GM12878 (cell line): ENCODE data around the gene MYOM3. TPM values are rescaled to one million over a fixed set of nuclear protein-coding genes. Genes with fewer than 3 reads are reported as not detected.

Source experiments
- ATAC-seq: fragments of 200-7000 bp; cut with Tn5 transposase; 3 replicates; pipeline ENCODE4 v1.9.1; 2020; ENCODE audit warnings: mild to moderate bottlenecking, moderate library complexity
- BruUV-seq: library from RNA; stranded (reverse); fragments of 400-500 nt; replicated peaks from 2 replicates; lab custom pipeline; 2021; lab: Mats Ljungman, UMichigan
- CTCF ChIA-PET: fragments of 300-600 bp; sonication (Branson Sonifier 250); formaldehyde crosslinking; extraction: SDS; loops from one replicate; lab custom pipeline; 2021; ENCODE audit warnings: inconsistent platforms; lab: Yijun Ruan, JAX
- POLR2A ChIA-PET: fragments of 350-600 bp; formaldehyde crosslinking; extraction: SDS; loops from one replicate; lab custom pipeline; 2021; ENCODE audit warnings: inconsistent platforms; lab: Charles Lee
- RAD21 ChIA-PET: fragments of 300-600 bp; sonication (Branson Sonifier 250); formaldehyde crosslinking; loops from one replicate; lab custom pipeline; 2023; ENCODE audit warnings: antibody characterized with exemption; ENCODE audit not compliant: unreplicated experiment; lab: Charles Lee
- SMC1A ChIA-PET: fragments of 300-600 bp; sonication (Branson Sonifier 250); formaldehyde crosslinking; loops from one replicate; lab custom pipeline; 2023; ENCODE audit not compliant: unreplicated experiment, uncharacterized antibody; lab: Charles Lee
- DNase-seq: peaks from one replicate; pipeline ENCODE4 v3.0.0-alpha.2; 2011; ENCODE audit warnings: low read depth, low spot score
- FAIRE-seq: peaks from 3 replicates; lab custom pipeline; 2011; peaks lifted over from hg19 to GRCh38; lab: Jason Lieb, UNC
- H2AFZ ChIP-seq: 2 replicates; pipeline ENCODE4 v1.6.0; 2011; ENCODE audit warnings: low read depth, low read length, control low read depth; ENCODE audit not compliant: control insufficient read depth
- H3K27ac ChIP-seq: 2 replicates; pipeline ENCODE4 v1.5.1; 2011; ENCODE audit warnings: control low read depth; ENCODE audit not compliant: control insufficient read depth, insufficient read depth
- H3K27me3 ChIP-seq, 2 experiments: replicated peaks in 1 of 2; 2 replicates each; pipeline versions ENCODE4 v1.6.0 to v1.6.1; 2011; ENCODE audit warnings: low read length in 1 of 2; ENCODE audit not compliant: control insufficient read depth in 2 of 2, insufficient read depth in 2 of 2
- H3K36me3 ChIP-seq, 2 experiments: 2 replicates each; pipeline ENCODE4 v1.5.1; 2011; ENCODE audit warnings: low read length in 1 of 2; ENCODE audit not compliant: control insufficient read depth in 2 of 2, insufficient read depth in 2 of 2
- H3K4me1 ChIP-seq: 2 replicates; pipeline ENCODE4 v1.6.1; 2011; ENCODE audit warnings: mild to moderate bottlenecking, low read length, moderate library complexity, mixed read lengths; ENCODE audit not compliant: control insufficient read depth, insufficient read depth
- H3K4me2 ChIP-seq: 2 replicates; pipeline ENCODE4 v1.6.0; 2011; ENCODE audit warnings: control low read depth; ENCODE audit not compliant: control insufficient read depth, insufficient read depth
- H3K4me3 ChIP-seq: fragments of 200-600 bp; sonication (generic); 2 replicates; pipeline ENCODE4 v1.5.1; 2016
- H3K79me2 ChIP-seq: 2 replicates; pipeline ENCODE4 v1.6.0; 2011; ENCODE audit warnings: low read length; ENCODE audit not compliant: control insufficient read depth, insufficient read depth
- H3K9ac ChIP-seq: 2 replicates; pipeline ENCODE4 v1.8.0; 2011; ENCODE audit warnings: low read length, control low read depth, mixed read lengths; ENCODE audit not compliant: control insufficient read depth, insufficient read depth
- H3K9me3 ChIP-seq: replicated peaks from 3 replicates; pipeline ENCODE4 v1.5.1; 2011; ENCODE audit warnings: mild to moderate bottlenecking, low read length; ENCODE audit not compliant: control insufficient read depth, insufficient read depth
- H4K20me1 ChIP-seq: 2 replicates; pipeline ENCODE4 v1.6.0; 2011; ENCODE audit not compliant: control insufficient read depth, insufficient read depth
- BCLAF1 ChIP-seq: fragments of 450-650 bp; IDR thresholded peaks from 2 replicates; pipeline ENCODE4 v1.6.1; 2017; ENCODE audit warnings: antibody characterized with exemption, mild to moderate bottlenecking, moderate library complexity
- CBFB ChIP-seq: IDR thresholded peaks from 2 replicates; pipeline ENCODE4 v1.6.1; 2016; ENCODE audit warnings: antibody characterized with exemption, low read depth
- CBX5 ChIP-seq: sonication (generic); IDR thresholded peaks from 2 replicates; pipeline ENCODE4 v1.6.1; 2016; ENCODE audit warnings: low read depth, moderate library complexity, mild to moderate bottlenecking, inconsistent platforms
- EZH2 ChIP-seq: IDR thresholded peaks from 2 replicates; pipeline ENCODE4 v1.6.1; 2012; ENCODE audit warnings: low read depth, mild to moderate bottlenecking, control low read depth, inconsistent platforms, low read length, borderline replicate concordance; ENCODE audit not compliant: control insufficient read depth
- HCFC1 ChIP-seq: fragments of 150-350 bp; IDR thresholded peaks from 2 replicates; pipeline ENCODE4 v1.6.1; 2014; ENCODE audit warnings: low read length
- IKZF1 ChIP-seq: fragments of 450-650 bp; conservative IDR thresholded peaks from 2 replicates; pipeline ENCODE4 v1.6.1; 2017; ENCODE audit warnings: antibody characterized with exemption, mild to moderate bottlenecking
- JUNB ChIP-seq: IDR thresholded peaks from 2 replicates; pipeline ENCODE4 v1.6.1; 2016; ENCODE audit warnings: antibody characterized with exemption, mild to moderate bottlenecking
- PBX3 ChIP-seq: IDR thresholded peaks from 2 replicates; pipeline ENCODE4 v1.6.1; 2011; ENCODE audit warnings: mild to moderate bottlenecking, low read depth, low read length, moderate library complexity; ENCODE audit not compliant: insufficient replicate concordance
- WRNIP1 ChIP-seq: IDR thresholded peaks from 2 replicates; pipeline ENCODE4 v1.6.1; 2011; ENCODE audit warnings: low read depth, low read length, improper control_type of control experiment, borderline replicate concordance
- ZBTB33 ChIP-seq: fragments of 450-650 bp; IDR thresholded peaks from 2 replicates; pipeline ENCODE4 v1.6.1; 2017; ENCODE audit warnings: mild to moderate bottlenecking
- ZNF24 ChIP-seq: fragments of 450-650 bp; IDR thresholded peaks from 2 replicates; pipeline ENCODE4 v1.6.1; 2017; ENCODE audit warnings: antibody characterized with exemption, mild to moderate bottlenecking
- ZZZ3 ChIP-seq: IDR thresholded peaks from 2 replicates; pipeline ENCODE4 v1.6.1; 2011; ENCODE audit warnings: low read depth; ENCODE audit not compliant: control insufficient read depth, insufficient read length
- in situ Hi-C: fragments of 300-500 bp; cut with MboI; formaldehyde crosslinking; loops from 9 replicates; pipeline ENCODE4 v1.14.3; 2018; ENCODE audit warnings: mixed read lengths
- intact Hi-C: fragments of 100-400 bp; cut with micrococcal nuclease; formaldehyde crosslinking; loops from one replicate; pipeline ENCODE4 v1.14.2; 2022; ENCODE audit not compliant: unreplicated experiment
- polyA plus RNA-seq, 11 experiments: library from polyadenylated mRNA; depleted of rRNA in 4 of 11; unstranded in 6 of 11; stranded (reverse) in 5 of 11; fragments of >200 nt; fragmentation: Nextera tagmentation in 4 of 11; fragmentation: Illumina TruSeq in 1 of 11; extraction: Ambion mirVana in 4 of 11; extraction: Trizol in 1 of 11; gene quantifications; 1 replicate in 1 of 11; 2 replicates in 10 of 11; pipeline versions ENCODE4 v1.2.1 to v1.2.3, GENCODE V29; 2011 to 2016; ENCODE audit warnings: inconsistent platforms in 2 of 11, missing spikeins in 2 of 11, low read depth in 1 of 11
- total RNA-seq, 4 experiments: library from RNA; depleted of rRNA in 3 of 4; stranded (reverse); fragments of >200 nt in 3 of 4; fragmentation: Illumina TruSeq in 1 of 4; extraction: Trizol in 1 of 4; gene quantifications; 2 replicates each; pipeline versions ENCODE4 v1.2.1 to v1.2.3, GENCODE V29; 2013 to 2021

MYOM3 gene
- total and polyA plus RNA-seq, 10 of the 15 experiments (the other 5 are each of a cell fraction or from before 2014, with no cell fraction given) = 0.06 TPM; not detected in 9

- CTCF ChIA-PET = interaction anchor here (1.6 to 7.2 kb wide), 2 partner anchors 20 to 59 kb away, joined by 6 to 51 read pairs; no protein-coding TSS in a partner anchor
These were observed 104.9 kb downstream of the MYOM3 start for GRCh38 chr1:24007079-24007478.

More at GRCh38 chr1:24007079-24007478, 104.9 kb downstream of the MYOM3 start:
- Histone ChIP-seq H3K27ac (no peak overlapping the region), H2AFZ (no peak overlapping the region), H3K4me3 (no peak overlapping the region), H3K79me2 (no peaks in the 10 kb centered on the region), H3K4me1 (peaks cover 5% of the 10 kb centered on the region; the same call in 1 of the 2 replicates), H3K4me2 (no peak overlapping the region), H3K36me3 (no peaks in the 10 kb centered on the region), H3K27me3 (no peaks in the 10 kb centered on the region), H3K9me3 (no peaks in the 10 kb centered on the region; the same call in 2 of the 3 replicates), H4K20me1 (no peaks in the 10 kb centered on the region), H3K9ac (no peak overlapping the region)
- TF ChIP-seq ZBTB33 (no peak), PBX3 (no peak), ZZZ3 (no peak), CBFB (no peak), BCLAF1 (no peak), EZH2 (no peak), WRNIP1 (no peak), HCFC1 (no peak), ZNF24 (no peak), CBX5 (no peak), IKZF1 (no peak), JUNB (no peak)
- no peak for DNase-seq
- ATAC-seq = no peak
- BruUV-seq = no TSS peak
- no peak for FAIRE-seq
- intact Hi-C loops = no loop called here
- POLR2A ChIA-PET = interaction anchor here (0.8 kb wide), 1 partner anchor 31 kb away, joined by 3 read pairs; no protein-coding TSS in a partner anchor
- in situ Hi-C loops = no loop called here
- RAD21 ChIA-PET = no interaction called here
- SMC1A ChIA-PET = interaction anchor here (0.6 to 1.1 kb wide), 4 partner anchors 10 to 39 kb away, joined by 3 to 4 read pairs (median 3); no protein-coding TSS in a partner anchor
